Adipocyte (in vitro differentiated cells): ENCODE measurements around the gene ISLR2.

Experiments used
- DNase-seq: peaks from one replicate; pipeline ENCODE4 v3.0.0-alpha.2; 2015; ENCODE audit warnings: low read depth
- H3K27me3 ChIP-seq: replicated peaks from 2 replicates; pipeline ENCODE4 v1.7.0; 2013; ENCODE audit warnings: mild to moderate bottlenecking, low read length, moderate library complexity; ENCODE audit not compliant: control insufficient read depth, insufficient read depth
- H3K36me3 ChIP-seq: 2 replicates; pipeline ENCODE4 v1.7.0; 2013; ENCODE audit warnings: low read length, mild to moderate bottlenecking, moderate library complexity; ENCODE audit not compliant: control insufficient read depth, insufficient read depth, severe bottlenecking
- H3K4me1 ChIP-seq: 2 replicates; pipeline ENCODE4 v1.7.0; 2013; ENCODE audit warnings: mild to moderate bottlenecking, low read length, moderate library complexity; ENCODE audit not compliant: control insufficient read depth, insufficient read depth
- H3K4me3 ChIP-seq: 2 replicates; pipeline ENCODE4 v1.7.0; 2013; ENCODE audit warnings: mild to moderate bottlenecking, low read length, moderate library complexity
- H3K9ac ChIP-seq: 2 replicates; pipeline ENCODE4 v1.7.0; 2013; ENCODE audit warnings: mild to moderate bottlenecking, low read length, moderate library complexity
- H3K9me3 ChIP-seq: 2 replicates; pipeline ENCODE4 v1.7.0; 2013; ENCODE audit warnings: mild to moderate bottlenecking, low read length, moderate library complexity; ENCODE audit not compliant: control insufficient read depth

Gene ISLR2

DNA sequence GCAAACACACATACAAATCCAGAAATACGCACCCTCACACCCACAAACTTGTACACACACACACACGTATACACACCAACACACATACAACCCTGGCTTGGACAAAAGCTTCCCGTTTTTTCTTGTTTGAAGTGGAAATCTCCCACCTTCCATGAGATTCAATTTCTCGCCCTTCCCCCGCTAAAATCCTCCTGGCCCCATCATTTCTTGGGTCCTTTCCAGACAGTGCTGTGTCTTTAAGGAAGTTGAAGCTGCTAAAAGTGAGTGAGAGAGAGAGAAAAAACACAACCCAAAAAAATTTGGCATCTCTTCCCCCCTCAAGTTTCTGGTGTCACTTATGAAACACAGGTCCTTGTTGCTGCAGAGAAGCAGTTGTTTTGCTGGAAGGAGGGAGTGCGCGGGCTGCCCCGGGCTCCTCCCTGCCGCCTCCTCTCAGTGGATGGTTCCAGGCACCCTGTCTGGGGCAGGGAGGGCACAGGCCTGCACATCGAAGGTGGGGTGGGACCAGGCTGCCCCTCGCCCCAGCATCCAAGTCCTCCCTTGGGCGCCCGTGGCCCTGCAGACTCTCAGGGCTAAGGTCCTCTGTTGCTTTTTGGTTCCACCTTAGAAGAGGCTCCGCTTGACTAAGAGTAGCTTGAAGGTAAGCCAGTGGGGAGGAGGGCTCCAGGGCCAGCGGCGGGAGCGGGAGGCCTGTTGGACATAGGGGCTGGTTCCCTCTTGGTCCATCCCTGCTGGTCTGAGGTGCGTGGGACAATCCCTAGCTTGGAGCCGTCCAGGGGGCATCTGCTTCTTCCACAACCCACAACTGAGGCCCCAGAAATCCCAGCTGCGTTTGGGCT, 43.2 kb downstream of the ISLR2 start, which contains the start of gene ISLR:
ISLR (plus strand) TSS at position 331 of the 839 bp plus-strand sequence. CDS start 1,149 bp downstream, outside the sequence.
- no peaks in the 10 kb centered on the region for H3K27me3 ChIP-seq
- H3K4me1 ChIP-seq = peaks cover 59% of the 10 kb centered on the region
- H3K9ac ChIP-seq = peak within 1 kb of the TSS; percentile 87
- peak; percentile 59 for DNase-seq
- H3K36me3 ChIP-seq = peaks cover 7% of the 10 kb centered on the region
- H3K9me3 ChIP-seq = no peaks in the 10 kb centered on the region
- peak within 1 kb of the TSS; percentile 77 for H3K4me3 ChIP-seq

GRCh38 chr15:74174219-74174957, 44.0 kb downstream of the ISLR2 start:
- DNase-seq = no peak
- H3K9me3 ChIP-seq = no peaks in the 10 kb centered on the region
- H3K4me3 ChIP-seq = peak overlapping the region; percentile 77
- peaks cover 66% of the 10 kb centered on the region for H3K4me1 ChIP-seq
- H3K9ac ChIP-seq = peak overlapping the region; percentile 87
- no peaks in the 10 kb centered on the region for H3K27me3 ChIP-seq
- peaks cover 7% of the 10 kb centered on the region for H3K36me3 ChIP-seq

DNA sequence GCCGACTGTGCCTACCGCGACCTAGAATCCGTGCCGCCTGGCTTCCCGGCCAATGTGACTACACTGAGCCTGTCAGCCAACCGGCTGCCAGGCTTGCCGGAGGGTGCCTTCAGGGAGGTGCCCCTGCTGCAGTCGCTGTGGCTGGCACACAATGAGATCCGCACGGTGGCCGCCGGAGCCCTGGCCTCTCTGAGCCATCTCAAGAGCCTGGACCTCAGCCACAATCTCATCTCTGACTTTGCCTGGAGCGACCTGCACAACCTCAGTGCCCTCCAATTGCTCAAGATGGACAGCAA, 44.5 kb downstream of the ISLR2 start:
- no peak for DNase-seq
- H3K4me3 ChIP-seq = peak overlapping the region; percentile 77
- peaks cover 70% of the 10 kb centered on the region for H3K4me1 ChIP-seq

GRCh38 chr15:74175271-74176191, 45.1 kb downstream of the ISLR2 start:
- peaks cover 76% of the 10 kb centered on the region for H3K4me1 ChIP-seq
- H3K9me3 ChIP-seq = no peaks in the 10 kb centered on the region
- no peaks in the 10 kb centered on the region for H3K27me3 ChIP-seq
- peaks cover 7% of the 10 kb centered on the region for H3K36me3 ChIP-seq
- no peak for DNase-seq
- peak overlapping the region; percentile 77 for H3K4me3 ChIP-seq
- H3K9ac ChIP-seq = peak overlapping the region; percentile 87

More for the DNA sequence above, 44.5 kb downstream of the ISLR2 start:
- H3K27me3 ChIP-seq = no peaks in the 10 kb centered on the region
- peaks cover 7% of the 10 kb centered on the region for H3K36me3 ChIP-seq
- peak overlapping the region; percentile 87 for H3K9ac ChIP-seq
- no peaks in the 10 kb centered on the region for H3K9me3 ChIP-seq

- Histone ChIP-seq H3K4me1 (peaks cover 80% of the 10 kb centered on the region), H3K9me3 (no peaks in the 10 kb centered on the region), H3K27me3 (no peaks in the 10 kb centered on the region), H3K4me3 (peak overlapping the region; percentile 77), H3K36me3 (peaks cover 7% of the 10 kb centered on the region), H3K9ac (peak overlapping the region; percentile 87)
- no peak for DNase-seq
Observed at GRCh38 chr15:74176262-74177214, 46.2 kb downstream of the ISLR2 start.

GRCh38 chr15:74178326-74179100, 48.1 kb downstream of the ISLR2 start:
- peak overlapping the region; percentile 39 for H3K9ac ChIP-seq
- H3K36me3 ChIP-seq = peaks cover 7% of the 10 kb centered on the region
- H3K9me3 ChIP-seq = no peaks in the 10 kb centered on the region
- no peaks in the 10 kb centered on the region for H3K27me3 ChIP-seq
- no peak for DNase-seq
- peaks cover 63% of the 10 kb centered on the region for H3K4me1 ChIP-seq
- H3K4me3 ChIP-seq = no peak overlapping the region

- Histone ChIP-seq H3K27me3 (no peaks in the 10 kb centered on the region), H3K9ac (peak overlapping the region; percentile 39), H3K36me3 (peaks cover 7% of the 10 kb centered on the region), H3K4me3 (peak overlapping the region; percentile 24), H3K9me3 (no peaks in the 10 kb centered on the region), H3K4me1 (peaks cover 63% of the 10 kb centered on the region)
- peak; percentile 95 for DNase-seq
Observed at GRCh38 chr15:74179101-74179841, 48.9 kb downstream of the ISLR2 start.

DNA sequence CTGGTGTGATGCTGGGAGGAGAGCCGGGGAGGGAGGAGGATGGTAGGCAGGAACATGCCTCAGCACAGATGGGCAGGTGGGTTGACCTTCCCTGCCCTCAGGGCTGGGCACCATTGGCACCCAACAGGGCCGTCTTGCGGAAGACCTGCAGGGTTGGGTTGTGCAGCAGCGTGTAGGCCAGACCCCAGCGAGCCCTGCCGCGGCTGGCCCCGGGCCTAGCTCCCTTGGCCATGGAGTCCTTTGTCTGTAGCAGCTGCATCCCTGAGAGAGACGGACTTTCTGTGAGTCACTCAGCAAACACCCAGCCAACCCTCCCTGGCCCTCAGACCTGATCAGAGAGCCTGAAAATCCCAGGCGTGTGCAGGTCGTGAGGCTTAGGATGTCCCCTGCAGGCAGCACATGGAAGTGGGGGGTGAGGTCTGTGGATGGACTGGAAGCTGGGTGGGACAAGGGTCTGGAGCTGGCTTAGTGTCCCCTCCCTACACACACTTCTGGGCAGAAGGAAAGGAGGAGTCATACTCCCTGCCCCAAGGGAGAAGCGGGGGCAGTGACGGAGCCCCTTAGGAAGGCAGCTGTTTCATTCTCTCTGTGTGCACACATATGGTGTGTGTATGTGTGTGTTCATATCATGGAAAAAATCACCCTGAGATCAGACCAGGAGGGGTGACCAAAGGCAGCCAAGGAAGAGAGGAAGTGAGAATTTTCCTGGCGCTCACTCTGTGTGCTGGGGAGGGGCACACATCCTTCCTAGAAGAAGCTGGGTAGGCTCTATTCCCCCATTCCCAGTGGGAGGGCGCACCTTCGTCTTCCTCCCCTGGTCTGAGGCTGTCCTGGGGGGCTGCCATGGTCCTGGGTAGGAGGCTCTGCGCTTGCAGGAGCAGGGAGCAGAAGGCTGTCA, 49.8 kb downstream of the ISLR2 start:
- Histone ChIP-seq H3K4me1 (peaks cover 55% of the 10 kb centered on the region), H3K9me3 (no peaks in the 10 kb centered on the region), H3K27me3 (no peaks in the 10 kb centered on the region), H3K9ac (peak overlapping the region; percentile 39), H3K4me3 (peak overlapping the region; percentile 24), H3K36me3 (peaks cover 6% of the 10 kb centered on the region)
- DNase-seq = peak; percentile 71
